HG03565 (cell line): ENCODE results near the gene USH1G.
"Not testable (repeated sequence)": the region's sequence is repeated elsewhere in the genome, so short reads cannot be mapped to it uniquely, and the experiment has no call there.

ENCODE experiments used
- ATAC-seq: cut with Tn5 transposase; IDR thresholded peaks from one replicate; pipeline ENCODE4 v1.9.1; 2021; ENCODE audit warnings: mild to moderate bottlenecking, moderate library complexity; ENCODE audit not compliant: unreplicated experiment

The USH1G gene

DNA sequence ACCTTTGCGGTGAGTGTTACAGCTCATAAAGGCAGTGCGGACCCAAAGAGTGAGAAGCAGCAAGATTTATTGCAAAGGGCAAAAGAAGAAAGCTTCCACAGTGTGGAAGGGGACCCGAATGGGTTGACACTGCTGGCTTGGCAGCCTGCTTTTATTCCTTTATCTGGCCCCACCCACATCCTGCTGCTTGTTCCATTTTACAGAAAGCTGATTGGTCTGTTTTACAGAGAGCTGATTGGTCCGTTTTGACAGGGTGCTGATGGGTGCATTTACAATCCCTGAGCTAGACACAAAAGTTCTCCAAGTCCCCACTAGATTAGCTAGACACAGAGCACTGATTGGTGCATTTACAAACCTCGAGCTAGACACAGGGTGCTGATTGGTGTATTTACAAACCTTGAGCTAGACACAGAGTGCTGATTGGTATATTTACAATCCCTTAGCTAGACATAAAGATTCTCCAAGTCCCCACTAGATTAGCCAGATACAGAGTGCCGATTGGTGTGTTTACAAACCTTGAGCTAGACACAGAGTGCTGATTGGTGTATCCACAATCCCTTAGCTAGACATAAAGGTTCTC is 16.8 kb downstream of the USH1G start:
- not testable (repeated sequence) for ATAC-seq

DNA sequence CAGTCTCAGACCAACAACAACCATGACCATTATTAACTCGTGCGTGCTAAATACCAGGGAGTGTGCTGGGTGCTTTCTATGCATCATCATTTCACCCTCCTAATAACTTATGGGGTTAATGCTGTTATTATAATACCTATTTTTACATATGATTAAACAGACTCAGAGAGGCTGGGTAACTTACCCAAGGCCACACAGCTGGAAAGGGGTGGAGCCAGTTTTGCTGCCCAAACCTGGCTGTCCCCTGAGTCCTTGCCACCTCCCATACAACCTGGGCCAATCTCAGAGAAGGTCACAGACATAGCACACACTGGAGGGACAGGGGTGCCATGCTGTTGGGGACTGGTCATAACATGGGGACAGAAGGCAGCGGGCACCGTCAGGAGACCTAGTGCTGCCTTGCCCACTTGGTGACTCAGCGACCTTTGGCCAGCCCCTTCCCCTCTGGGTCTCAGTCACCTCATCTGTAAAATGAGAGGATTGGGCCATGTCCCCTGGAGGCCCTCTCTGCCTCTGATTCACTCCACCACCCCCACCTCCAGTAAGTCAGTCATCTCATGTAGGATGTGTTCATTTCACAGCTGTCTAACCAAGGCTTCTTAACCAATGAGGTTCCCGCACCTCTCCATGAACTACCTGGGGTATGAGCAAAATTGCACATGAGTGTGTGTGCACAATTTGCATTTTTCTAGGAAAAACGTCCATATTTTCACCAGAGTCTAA is 18.2 kb downstream of the USH1G start:
- ATAC-seq = no peak

DNA sequence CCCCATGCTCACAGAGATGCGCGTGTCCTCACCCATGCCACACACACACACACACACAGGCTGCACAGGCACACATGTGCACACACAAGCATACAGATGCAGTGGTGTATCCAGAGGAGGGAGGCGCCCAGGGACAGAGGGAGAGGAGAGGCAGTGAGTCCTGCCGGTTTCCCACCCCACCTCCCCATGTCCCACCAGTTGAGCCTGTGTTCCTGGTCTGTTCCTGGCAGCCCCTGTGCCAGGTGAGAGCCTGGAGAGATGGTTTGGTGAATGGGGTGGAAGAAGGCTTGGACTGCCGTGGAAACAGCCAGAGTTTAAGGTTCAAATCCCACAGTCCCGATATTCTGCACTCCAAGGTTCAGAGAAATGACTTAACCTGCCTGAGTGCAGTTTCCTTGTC is 19.4 kb downstream of the USH1G start:
- no peak for ATAC-seq

DNA sequence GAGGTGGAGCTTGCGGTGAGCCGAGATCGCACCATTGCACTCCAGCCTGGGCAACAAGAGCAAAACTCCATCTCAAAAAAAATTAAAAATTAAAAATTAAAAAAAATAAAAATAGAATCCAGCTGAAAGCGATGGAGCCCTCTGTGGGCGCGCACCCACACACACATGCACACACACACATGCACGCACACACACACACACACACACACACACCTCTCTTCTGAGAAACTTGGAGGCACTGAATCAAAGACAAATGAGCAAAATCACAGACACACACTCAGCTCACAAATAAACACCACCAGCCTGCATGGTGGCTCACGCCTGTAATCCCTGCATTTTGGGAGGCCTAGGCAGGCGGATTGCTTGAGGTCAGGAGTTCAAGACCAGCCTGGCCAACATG is 20.0 kb downstream of the USH1G start:
- no peak for ATAC-seq

DNA sequence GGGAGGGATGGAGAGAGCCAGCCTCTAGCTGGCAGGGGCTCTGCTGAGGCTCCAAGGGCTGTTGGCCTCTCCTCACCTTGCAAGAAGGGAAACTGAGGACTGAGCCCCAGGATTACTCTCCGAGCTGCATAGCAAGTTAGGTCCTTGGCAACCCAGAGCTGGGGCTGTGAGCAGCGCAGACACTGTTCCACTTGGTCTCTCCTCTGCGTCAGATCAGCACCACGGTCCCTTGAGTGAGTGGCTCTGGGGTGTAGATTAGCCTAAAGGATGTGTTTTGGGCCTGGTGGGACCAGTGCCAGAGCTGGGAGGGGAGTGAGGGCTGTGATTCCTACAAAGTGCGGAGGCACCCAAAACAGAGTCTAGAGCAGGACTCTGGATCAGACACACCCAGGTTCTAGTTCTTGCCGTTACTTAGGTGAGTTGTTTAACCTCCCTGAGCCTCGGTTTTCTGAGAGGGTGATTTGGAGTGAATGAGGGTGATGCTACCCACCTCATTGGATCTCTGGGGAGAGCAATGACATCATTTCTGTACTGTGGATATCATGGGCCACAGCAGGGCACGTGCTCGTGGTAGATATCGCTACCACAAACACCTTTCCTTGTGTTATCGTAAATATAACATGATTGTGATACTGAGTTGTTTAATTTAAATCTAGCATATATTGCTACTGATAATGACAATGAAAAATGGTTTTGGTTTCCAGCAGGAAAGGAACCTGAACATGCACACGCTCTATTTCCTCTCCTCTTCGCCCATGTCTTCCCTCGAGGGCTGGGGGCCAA is 21.5 kb downstream of the USH1G start:
- no peak for ATAC-seq

DNA sequence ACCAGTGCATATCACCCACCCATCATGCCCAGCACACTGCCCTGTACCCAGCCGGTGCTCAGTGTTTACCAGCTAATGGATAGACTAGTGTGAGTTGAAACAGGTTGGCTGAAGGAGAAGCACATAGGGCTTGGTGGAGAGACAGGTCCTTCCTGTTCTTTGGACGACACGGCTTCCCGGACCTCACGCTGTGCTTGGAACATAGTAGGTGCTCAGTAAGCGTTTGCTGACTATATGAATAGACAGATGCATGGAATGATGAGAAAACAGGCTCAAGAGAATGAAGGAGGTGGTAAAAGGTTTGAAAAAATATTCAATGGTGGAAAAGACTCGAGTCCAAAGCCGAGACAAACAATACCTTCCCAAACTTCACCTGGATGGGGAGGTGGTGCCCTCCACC is 22.8 kb downstream of the USH1G start:
- ATAC-seq = no peak

DNA sequence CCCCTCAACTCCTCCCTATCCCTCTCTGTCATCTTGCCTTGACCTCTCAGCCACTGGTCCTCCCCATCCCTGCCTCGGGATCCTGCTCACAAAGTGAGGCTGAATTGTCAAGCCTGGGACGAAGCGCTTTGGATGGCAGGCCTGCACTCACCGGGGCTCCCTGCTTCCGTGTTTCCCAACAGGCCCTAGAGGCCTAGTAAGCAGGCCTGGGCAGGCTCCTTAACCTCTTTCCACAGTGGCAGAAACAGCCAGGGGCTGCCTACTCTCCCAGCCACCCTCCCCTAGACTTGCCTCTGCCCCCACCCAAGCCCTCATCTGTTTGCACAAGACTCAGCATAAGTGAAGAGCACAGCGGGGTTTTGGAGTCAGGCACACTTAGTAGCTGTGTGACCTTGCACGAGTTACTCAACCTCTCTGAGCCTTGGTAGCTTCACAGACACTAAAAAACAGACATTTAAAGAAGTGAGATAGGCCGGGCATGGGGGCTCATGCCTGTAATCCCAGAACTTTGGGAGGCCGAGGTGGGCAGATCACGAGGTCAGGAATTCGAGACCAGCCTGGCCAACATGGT is 24.6 kb downstream of the USH1G start:
- no peak for ATAC-seq

DNA sequence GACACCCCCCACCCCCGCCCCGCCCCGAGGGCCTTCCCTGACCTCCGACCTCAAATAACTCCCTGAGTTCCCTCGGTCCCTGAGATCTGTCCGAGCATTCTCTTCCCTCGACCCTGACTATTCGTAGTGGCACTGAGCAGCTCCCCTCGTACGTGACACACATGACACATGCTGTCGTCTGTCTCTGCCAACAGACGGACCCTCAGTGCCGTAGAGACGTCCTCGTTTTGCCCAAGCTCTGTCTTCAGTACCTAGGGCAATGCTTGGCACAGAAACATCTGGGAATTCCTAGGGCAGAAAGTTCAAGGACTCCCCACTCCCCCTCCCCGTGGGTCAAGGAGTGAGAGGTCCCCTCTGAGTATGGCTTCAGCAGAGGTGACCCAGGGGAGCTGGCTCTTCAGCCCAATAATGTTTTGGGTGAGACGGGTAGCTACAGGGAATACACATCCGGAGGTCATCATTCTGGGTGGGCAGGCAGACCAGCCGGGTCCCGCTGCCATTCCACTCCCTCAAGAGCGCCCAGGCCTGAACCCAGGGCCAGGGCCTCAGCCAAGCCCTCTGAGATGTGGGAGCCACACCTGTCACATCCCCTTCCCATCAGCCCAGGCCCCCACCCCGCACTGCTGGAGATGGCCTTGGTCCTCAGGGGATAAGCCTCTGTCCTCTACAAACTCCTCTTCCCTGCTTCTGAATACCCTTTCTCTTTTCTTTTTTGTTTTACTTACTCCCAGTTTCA is 29.0 kb downstream of the USH1G start:
- no peak for ATAC-seq

DNA sequence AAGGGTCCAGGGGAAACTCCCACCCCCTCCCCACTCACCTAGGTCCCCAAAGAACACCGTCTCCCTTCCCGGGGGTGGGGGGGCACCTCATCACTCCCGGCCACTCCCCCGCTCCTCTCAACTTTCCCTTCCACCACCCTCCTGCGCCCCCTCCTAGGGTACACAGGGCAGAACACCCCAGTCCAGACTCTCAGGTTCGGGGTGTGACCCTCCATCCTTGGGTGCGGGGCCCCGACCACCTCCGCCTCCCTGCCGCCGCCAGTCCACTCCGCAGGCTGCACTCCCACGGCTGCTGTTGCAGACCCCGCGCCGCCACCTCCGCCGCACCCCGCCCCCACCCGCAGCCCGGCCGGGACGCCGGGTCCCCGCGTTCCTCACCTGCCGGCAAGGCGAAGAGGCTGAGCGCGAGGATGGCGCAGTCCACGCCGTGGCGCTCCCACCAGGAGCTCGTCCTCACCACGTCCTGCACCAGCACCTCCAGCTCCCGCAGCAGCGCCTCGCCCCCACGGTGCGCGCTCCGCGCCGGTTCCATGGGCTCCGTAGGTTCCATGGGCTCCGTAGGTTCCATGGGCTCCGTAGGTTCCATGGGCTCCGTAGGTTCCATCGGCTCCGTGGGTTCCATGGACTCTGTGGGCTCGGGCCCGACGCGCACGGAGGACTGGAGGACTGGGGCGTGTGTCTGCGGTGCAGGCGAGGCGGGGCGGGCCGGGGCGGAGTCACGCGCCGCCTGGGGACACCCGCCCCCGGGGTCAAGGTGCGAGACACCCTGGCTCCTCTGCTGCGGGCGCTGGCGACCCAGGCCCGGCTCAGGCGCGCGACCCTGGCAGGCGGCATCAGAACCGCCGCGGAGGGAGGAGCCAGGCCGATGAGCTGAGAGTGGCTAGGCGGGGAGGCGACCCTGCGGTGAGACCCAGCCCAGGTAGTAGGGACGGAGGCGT is 29.8 kb downstream of the USH1G start, which contains the start of gene FADS6:
Gene FADS6 (minus strand): TSS at position 660 of the 938 bp plus-strand sequence. CDS start 38 bp downstream, at position 622.
- ATAC-seq = no peak

DNA sequence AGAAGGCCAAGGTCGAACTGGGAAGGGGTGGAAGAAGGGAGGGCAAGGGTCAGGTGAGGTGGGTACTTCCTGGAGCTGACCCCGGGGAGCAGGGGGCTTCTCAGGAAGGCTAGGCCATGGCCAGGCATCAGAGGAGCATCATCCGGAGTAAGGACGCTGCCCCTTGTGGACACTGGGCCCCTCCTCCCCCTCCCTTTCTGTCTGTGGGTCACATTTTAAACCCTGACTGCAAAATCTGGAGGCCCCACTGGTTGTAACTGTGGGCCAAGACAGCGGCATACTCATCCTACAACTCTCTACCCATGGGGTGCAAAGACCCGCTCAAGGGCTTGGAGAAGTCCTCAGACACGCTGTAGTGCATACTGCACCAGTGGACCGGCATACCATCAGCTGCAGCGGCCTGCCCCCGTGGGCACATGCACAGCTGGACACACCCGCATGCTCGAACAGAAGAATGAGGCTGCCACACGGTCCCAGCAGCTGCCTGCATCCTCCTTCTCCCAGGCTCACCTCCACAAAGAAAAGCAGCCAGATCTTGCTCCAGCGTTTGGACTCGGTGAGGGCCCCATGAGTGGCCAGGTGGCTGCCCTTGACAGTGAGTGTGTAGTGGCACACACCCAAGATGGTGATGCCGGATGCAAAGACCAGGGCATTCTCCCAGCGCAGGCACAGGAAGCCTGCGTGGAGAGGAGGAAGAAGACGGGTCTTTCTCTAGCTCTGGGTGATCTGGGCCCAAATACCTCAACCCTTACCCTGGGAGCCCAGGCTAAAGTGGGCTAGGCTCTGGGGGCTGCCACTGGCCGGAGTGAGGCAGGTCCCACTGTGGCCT is 30.8 kb downstream of the USH1G start:
- no peak for ATAC-seq

DNA sequence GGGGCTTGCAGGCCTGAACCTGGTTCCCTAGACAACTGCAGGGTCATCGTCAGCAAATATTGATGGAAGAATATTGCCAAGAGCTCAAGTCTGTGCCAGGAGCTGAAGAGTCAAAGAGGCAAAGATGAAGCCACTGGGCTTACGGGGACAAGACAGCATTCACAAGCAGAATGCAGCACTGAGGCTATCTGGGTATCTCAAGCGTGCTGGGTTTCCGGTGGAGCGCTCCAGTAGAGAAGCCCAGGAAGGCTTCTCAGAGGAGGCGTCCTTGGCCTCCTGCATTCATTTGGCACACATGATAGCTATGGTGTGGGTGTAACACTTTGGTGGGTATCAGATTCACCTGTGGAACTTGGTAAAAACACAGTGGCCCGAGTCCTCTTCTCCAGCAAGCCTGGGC is 32.5 kb downstream of the USH1G start:
- no peak for ATAC-seq

DNA sequence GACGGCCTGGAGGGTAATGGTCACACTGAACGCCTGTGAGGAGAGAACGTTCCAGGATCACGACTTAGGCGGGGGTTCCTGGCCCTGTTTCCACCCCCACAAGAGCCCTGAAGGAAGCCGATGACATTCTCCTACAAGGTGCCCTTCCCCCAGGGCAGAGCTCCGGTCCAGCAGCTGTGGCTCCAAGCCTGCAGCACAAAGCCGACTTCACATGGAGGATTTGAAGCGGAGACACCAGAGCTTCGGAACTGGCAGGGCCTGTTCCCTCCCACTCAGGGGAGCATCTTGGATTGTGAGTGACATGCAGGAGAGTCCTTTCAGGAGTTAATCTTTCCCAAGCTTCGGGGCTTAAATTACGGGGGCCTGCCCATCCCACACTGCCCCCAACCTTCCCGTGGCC is 34.6 kb downstream of the USH1G start:
- no peak for ATAC-seq

DNA sequence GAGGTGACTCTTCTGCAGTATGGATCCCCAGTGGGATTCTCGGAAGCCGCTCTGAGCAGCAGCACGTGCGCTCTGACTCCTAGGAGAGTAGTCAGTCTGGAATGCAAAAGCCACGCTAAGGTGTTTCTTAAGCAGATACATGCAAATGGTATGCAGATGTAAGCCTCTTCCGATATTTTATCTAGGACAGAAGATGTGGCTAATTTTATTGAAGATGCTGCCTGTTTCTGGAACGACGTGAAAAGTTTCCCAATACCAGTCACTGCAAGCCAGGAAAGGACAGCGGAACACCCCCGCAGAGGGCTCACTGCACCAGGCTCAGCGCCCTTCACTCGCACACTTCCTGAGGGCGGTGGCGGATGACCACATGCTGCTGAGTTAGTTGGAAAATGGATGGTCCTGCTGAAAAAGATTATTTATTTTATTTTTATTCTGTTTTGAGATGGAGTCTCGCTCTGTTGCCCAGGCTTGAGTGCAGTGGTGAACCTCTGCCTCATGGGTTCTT is 39.8 kb downstream of the USH1G start:
- ATAC-seq = no peak

DNA sequence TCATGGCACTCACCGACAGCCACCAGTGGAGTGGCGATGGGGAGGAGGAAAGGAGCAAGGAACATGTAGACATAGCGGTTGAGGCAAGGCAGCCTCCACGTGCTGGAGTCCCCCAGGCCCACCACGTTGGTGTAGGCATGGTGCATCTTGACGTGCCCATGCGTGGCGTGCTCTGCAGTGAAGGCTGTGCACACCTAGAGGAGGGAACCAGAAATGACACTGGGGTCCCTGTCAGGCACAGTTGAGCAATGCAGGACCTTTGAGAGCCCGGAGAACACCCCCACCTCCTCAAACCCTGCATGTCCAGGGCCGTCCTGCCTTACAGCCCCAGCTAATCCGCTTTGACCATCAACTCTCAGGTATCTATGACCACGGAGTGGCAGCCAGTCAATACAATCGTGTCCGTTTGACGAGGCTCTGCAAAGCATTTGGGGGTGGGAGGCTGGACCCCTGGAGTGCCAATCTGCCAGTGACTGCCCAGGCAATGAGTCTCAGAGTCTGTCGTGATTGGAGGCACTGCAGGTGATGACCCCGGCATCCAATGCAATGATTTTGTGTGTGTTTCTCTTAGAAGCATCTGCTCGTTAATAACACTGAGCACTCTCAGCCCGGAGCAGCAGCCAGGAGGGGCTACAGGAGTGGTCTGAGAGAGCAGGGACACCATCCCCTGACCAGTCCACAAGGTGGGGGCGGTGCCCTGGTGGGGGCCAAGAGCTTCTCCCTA is 40.4 kb downstream of the USH1G start:
- no peak for ATAC-seq

DNA sequence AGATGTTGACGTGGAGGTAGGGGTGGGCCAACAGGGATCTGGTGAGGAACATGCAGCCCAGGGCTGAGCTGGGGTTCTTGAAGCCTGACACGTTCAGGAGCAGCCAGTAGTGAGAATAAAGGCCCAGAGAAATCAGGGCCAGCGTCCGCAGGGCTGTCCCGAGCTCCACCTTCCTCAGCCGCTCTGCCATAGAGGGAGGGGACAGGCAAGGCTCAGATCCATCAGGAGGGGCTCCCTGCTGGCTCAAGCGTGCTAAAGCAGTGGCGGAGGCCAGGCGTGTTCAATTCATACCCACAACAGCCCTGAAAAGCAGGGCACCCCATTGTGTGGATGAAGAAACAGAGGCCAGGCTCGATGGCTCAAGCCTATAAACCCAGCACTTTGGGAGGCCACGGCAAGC is 42.0 kb downstream of the USH1G start:
- no peak for ATAC-seq

DNA sequence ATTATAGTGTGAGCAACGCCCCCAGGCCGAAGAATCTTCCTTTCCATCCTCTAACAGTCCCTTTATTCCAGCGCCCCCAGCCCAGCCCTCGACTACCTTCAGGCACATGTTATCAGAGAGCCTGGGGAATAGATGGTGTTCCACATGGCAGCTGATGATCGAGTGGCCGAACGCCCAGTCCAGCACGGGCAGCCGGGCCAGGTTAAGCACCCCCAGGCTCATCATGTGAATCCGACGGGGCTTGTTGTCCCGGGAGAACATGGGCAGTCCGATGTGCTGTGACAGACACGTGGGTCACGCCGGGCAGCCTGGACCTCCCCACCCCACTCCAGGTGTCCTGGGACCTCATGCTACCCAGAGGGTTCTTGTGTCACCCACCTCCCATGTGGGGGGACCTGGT is 43.7 kb downstream of the USH1G start:
- ATAC-seq = no peak

DNA sequence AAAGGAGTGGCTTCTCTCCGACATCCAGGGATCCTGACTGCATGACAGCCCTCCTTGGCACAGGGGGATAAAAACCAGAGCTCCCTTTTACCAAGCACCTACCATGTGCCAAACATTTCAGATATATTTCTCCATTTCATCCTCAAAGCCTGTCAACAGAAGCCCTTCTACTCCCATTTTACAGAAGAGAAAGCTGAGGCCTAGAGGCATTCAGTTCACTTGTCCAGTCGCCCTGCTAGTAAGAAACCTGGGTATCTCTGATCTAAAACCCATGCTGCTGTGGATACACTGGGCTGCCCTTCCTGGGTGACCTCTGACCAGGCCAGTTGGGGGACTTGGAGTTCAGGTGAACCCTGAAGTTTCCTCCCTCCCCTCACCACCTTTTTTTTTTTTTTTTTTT is 44.4 kb downstream of the USH1G start:
- ATAC-seq = no peak
